Measurements from ENCODE around the gene UPF2.
"Not testable (repeated sequence)": the region's sequence is repeated elsewhere in the genome, so short reads cannot be mapped to it uniquely, and the experiment has no call there.

Gene UPF2

DNA sequence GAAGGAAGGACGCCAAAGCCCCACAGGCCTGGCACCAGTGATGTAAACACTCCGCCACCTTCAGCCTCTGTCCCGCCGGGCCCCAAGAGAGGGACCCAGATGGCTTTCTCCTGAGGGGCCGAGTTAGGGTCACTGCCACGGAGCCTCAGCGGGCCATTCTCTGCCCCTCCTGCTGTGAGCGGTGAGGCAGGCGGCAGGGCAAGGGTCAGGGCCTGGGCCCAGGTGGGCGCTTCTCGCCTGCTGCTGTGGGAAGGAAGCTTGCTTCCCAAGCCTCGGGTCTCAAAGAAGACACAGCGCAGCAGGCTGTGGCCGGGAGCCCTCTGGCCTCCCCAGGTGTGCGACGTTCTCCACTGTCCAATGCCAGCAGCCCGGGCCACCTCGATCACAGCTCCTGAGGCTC lies 134.7 kb downstream of the UPF2 start:
- no peak for DNase-seq (ENCODE audit: low read depth in 2 of 2)

DNA sequence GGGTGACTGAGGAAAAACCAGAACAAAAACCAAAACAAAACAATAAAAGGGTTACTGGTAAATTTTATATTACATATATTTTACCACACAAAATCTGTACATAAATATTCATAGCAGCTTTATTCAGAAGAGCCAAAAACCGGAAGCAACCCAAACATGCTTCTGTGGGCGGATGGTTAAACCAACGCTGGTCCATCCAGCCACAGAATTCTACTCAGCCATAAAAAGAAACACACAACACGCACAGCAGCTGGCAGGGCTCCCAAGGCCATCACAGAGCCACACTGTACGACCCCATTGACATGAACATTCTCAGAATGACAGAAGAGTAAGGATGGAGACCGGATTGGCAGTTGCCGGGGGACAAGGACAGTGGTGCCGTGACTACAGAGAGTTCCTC lies 135.9 kb downstream of the UPF2 start:
- DNase-seq (ENCODE audit: low read depth in 2 of 2): no peak

DNA sequence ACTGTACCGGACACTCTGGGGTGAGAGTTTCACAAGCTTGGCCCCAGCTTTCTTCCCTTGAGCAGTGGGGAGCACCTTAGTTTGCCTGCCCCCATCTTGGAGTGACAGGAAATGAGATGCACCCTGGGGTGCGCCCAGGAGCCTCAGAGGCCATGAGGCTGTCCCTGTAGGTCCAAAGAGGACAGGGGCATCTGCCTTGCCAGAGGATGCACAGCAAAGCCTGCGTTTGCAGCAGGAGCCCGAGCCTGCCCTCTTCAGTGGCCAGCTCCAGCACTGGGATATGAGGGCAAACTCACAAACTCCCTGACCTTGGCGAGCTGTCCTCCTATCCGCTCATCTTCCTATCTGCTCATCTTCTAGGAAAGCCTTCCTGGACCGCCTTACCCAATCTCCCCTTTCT lies 140.0 kb downstream of the UPF2 start:
- no peak for DNase-seq (ENCODE audit: low read depth in 2 of 2)

DNA sequence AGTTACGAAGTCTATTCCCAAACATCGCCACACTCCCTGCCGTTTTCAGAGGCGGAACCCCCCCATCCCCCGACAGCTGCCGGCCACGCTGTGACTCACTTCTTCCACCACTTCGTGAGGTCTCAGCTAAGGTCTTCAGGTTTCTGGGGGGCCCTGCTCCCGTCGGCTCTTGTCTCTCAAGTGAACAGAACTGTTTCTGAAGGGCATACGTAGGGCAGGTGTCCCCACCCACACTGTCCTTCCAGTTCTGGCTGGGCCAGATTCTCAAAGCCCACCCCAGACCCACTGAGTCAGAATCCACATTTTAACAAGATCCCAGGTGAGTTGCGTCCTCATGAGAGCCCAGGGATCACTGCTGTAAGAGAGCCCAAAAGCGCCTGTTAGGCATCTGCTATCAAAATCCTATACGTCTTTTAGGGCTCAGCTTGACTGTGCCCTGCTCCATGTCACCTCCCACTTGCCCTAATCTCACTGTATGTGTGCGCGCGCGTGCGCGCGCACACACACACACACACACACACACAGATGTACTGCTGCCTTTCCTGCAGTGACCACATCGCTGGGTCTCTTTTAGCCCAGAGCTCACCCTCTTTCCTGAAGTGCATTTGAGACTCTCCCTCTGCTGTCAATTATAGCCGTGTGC lies 140.7 kb downstream of the UPF2 start:
- no peak for DNase-seq (ENCODE audit: low read depth in 2 of 2)

DNA sequence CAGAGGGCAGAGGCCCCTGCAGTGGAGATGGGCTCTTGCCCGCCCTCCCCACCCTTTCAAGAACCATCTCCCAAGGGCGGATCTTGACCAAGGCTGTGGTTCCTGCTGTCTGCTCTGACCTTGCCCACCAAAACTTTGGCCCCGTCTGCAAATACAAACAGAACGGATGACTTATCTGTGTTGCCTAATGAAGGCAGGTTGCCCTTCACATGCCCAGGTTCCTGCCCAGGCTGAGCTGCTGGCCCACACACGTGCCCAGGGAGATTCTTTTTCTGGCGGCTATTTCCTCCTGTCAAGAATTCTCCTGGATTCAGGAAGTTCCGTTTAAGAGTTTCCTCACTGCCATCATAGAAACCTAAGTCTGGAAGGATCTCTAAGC lies 141.2 kb downstream of the UPF2 start:
- DNase-seq (ENCODE audit: low read depth in 2 of 2): no peak

DNA sequence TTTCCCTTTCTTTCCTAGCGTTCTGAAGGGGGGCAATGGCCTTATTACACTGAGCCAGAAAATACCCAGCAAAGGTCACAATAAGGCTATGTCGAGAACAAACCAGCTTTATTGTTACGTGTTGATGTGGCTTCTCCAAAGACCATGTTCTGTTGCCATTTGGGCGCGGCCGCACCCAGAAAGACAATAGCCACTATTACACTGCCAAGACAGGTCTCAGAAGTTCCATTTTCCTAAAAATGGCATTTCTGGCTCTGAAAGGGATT lies 141.6 kb downstream of the UPF2 start:
- DNase-seq (ENCODE audit: low read depth in 2 of 2): no peak

DNA sequence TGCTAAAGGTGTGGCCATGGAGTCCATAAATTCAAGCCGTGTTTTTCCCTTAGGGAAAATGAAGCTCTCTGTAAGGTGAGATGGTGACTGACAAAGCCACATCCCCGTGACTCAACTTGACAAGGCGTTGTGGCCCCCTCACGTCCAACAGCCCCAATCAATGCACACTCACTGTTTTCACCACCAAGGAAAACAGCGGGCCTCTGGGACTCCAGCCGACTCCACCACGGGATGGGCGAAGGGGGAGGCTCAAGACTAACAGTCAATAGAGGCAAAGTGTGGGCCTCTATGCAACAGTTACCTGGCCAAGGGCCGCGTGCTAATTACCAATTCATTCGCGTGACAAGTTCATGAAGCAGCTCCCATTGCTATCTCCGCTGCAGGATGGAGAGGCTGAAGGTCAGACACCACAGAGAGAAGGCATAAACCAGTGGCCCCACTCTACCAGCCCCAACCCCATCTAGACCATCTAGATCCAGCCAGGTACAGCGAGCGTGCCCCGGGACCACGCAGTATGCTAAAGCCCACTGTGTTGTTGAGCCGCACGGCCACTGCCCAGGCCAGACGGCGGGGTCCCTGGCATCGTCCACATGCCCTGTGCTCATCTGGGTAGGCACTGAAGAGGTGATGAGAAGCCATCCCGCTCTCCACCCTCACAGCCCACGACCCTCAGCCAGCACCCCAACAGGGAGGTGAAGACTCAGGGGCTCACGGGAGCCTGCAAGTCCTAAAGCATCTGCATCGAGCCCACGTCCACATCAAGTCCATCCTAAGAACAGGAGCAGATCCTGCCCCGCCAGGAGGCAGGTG lies 143.3 kb downstream of the UPF2 start:
- DNase-seq (ENCODE audit: low read depth in 2 of 2): no peak

DNA sequence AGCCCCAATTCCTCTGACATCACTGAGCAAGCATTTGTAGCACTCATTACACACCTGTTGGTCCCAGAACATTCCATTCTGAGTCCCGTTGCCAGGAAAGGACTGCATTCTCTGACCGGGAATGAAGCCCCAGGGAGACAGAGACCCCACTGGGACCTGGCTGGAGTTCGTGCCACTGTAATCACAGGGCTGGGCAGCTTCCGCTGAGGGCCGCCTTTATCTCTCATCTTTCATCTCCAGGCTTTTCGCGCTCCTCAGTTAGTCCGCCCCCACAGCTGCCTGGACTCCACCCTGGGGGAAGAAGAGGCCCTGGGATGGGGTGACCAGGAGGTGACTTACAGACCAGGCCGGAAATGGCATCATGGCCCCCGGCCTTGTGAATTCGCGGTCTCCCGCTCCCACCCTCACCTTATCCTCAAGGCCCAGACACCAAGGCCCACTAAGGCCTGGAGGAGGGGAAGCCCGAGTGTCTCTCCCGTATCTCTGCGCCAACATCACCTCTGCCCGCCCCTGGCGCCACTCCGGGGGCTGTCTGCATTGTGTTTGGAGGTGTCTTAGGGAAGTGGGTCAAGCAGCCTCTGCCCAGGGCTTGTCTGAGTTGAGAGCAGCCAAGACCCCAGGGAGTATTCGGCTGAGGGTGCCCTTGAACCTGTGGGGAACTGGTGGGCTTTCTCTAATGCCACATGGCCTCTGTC lies 144.1 kb downstream of the UPF2 start:
- no peak for DNase-seq (ENCODE audit: low read depth in 2 of 2)

DNA sequence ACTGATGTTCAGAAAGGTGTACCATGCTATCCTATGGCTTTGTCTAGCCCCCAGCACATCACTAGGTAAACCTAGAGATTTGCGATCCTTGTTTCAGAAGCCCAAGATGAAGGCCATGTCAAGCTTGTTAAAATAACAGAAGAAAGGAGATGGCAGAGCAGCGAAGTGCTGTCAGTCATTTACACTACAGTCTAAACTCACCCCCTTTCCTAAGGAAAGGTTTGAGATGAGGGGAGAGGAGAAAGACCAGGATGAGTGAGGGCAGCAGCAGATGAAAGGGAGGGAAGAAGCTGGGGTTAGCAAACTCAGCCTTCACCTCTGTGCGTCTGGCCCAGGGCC lies 144.6 kb downstream of the UPF2 start:
- no peak for DNase-seq (ENCODE audit: low read depth in 2 of 2)

DNA sequence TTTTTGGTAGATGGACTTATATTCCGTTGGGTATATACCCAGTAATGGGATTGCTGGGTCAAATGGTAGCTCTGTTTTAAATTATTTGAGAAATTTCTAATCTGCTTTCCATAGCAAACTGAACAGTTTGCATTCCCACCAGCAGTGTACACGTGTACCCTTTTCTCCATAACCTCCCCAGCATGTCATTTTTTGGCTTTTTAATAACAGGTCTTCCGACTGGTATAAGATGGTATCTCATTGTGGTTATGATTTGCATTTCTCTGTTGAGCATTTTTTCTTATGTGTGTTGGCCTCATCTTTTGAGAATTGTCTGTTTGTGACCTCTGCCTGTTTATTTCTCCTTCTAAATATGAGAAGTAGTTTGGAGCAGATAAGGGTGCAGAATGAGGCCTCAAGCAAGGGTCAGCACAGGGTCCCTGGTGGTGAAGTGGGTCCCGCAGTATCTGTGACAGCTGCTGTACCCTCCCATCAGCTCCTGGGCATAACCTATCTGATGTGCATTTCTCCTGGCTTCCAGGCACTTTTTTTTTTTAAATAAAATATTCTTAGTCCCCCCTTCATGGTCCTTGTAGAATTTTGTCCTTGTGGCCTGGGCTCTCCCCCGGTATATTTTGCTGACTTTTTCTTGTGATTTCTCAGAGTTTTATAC lies 145.9 kb downstream of the UPF2 start:
- no peak for DNase-seq (ENCODE audit: low read depth in 2 of 2)

DNA sequence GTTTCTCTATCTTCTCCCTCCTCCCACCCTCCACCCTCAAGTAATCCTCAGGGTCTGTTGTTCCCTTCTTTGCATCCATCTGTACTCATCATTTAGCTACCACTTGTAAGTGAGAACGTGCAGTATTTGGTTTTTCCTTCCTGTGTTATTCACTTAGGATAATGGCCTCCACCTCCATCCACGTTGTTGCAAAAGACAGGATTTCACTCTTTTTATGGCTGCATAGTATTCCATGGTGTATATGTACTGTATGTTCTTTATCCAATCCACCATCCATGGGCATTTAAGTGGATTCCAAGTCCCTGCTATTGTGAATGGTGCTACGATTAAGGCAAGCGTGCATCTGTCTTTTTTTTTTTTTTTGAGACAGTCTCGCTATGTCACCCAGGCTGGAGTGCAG lies 147.0 kb downstream of the UPF2 start:
- DNase-seq (ENCODE audit: low read depth in 2 of 2): no peak

DNA sequence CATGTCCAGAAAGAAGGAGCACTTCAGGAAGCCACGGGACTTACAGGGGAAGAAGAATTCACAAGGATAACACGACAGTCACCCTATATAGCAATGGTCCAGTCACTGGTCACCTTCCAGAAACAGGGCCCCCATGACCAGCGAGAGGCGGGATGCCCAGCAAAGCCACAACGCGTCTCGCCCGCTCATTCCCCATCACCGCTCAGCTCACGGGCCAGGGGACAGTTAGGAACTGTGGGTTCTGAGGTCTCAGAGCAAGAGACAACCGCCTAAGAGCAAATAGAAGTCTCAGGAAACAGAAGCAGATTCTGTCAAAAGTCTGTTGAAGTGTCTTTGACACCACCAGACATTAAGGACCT lies 147.5 kb downstream of the UPF2 start:
- no peak for DNase-seq (ENCODE audit: low read depth in 2 of 2)

DNA sequence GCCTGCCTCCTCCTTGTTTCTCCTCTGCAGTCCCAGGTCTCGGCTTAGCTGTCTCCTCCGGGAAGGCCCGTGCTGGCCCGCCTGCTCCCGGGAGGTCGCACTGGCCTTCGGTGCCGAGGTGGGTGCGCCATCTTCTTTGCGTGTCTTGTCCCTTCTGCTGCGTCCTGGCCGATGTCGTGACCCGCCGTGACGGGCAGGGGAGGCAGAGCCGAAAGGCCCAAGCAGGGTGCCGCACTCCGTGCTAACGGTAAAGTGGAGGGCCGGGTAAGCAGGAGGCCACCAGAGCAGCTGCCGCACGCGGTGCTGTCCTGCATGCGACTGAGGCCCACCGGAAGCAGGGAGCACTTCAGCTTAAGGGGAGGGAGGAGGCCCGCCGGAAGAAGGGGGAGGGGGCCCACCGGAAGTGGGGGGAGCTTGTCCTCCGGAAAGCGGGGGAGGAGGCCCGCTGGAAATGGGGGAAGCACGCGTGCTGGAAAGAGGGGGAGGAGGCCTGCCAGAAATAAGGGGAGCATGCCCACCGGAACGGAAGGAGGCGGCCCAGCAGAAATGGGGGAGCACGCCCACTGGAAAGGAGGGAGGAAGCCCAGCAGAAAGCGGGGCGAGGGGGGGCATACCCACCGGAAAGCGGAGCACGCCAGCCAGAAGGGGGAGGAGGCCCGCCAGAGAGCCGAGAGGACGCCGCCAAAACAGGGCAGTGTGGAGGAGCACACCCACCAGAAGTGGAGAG lies 148.1 kb downstream of the UPF2 start:
- no peak for DNase-seq (ENCODE audit: low read depth in 2 of 2)

DNA sequence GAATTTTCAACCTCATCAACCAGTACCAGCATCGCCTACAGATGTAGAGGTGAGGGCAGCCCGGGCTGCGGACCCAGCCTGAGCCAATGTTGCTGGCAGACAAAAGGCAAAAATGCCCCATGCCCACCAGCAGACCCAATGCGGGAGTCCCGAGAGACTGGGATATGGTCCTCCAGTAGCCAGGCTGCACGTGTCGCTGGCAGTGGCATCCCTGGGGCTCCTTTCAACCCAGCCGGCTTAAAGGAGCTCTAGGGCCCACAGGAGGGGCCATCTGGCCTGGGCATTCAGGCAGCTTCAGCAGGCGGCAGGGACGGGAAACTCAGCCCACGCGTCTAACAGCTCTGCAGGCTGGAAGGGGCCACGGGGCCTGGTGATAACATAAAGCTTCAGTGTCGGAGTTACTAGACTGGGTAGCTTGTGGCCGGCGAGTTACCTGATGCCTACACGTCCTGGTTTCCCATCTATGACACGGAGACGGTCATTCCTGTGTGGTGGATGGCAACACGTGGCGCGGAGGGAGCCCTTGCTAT lies 148.8 kb downstream of the UPF2 start:
- no peak for DNase-seq (ENCODE audit: low read depth in 2 of 2)

DNA sequence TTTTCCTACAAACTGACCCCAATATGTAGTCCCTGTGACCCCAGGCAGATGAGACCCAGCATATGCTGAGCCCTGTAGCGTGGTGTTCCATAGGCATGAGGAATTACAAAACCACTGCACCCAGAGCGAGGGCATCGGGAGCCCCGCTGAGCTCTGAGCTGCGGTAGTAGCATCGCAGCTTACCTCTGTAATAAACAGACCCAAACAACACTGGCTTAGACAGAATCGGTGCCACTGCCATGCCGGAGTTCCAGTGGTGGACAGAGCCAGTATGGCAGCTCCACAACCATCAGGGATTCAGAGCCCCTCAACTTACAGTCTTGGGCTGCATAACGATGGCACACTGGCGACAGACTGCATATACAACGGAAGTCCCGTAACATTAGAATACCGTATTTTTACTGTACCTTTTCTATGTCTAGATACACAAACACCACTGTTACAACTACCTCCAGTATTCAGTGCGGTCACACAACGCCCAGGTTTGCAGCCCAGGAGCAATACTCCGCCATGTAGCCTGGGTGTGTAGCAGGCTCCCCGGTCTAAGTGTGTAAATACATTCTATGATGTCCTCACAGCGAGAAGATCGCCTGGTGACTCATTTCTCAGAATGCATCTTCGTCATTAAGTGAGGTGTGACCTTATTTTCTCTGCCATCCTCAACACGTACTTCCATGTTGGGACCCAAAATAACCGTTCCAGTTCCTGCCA lies 150.7 kb downstream of the UPF2 start:
- no peak for DNase-seq (ENCODE audit: low read depth in 2 of 2)

DNA sequence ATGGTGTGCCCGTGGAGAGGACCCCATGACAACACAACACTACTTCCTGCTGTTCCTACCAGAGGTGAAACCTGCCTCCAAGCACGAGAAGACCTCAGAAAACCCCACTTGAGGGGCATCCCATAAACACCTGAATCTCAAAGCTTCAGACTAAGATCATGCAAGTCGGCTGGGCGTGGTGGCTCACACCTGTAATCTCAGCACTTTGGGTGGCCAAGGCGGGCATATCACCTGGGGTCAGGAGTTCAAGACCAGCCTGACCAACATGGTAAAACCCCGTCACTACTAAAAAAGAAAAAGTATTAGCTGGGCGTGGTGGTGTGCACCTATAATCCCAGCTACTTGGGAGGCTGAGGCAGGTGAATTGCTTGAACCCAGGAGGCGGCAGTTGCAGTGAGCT lies 153.3 kb downstream of the UPF2 start:
- not testable (repeated sequence) for DNase-seq (ENCODE audit: low read depth in 2 of 2)

DNA sequence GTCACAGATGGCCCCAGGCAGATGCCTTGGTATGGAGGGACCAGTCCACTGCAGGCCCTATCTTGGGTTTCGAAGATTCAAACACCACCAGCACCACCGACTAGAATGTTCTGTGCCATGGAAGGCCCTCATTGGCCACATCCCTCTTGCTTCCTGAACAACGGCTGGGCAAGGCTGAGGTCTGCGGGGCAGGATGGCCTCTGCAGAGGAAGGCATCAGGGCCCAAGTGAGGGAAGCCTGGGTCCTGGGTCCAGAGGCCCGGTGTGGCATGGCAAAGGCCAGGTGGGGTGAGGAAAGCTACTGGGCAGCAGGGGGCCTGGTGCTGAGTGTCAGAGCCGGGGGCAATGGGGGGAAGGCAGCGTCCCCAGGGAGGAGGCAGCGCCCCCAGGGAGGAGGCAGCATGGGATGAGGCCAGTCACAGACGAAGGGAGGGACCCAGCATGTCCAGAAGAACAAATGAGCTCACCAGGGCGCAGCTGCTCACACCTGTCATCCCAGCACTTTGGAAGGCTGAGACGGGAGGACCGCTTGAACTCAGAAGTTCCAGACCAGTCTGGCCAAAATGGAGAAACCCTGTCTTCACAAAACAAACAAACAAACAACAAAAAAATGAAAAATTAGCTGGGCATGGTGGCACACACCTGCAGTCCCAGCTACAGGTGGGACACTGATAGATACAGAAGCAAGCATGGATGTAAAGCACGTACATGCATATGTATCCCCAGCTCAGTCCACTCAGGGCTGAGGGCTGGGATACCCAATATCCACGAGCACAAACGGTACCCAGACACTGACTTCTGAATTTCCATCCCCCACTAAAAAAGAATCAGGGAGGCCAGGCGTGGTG lies 155.0 kb downstream of the UPF2 start:
- DNase-seq (ENCODE audit: low read depth in 2 of 2): no peak

DNA sequence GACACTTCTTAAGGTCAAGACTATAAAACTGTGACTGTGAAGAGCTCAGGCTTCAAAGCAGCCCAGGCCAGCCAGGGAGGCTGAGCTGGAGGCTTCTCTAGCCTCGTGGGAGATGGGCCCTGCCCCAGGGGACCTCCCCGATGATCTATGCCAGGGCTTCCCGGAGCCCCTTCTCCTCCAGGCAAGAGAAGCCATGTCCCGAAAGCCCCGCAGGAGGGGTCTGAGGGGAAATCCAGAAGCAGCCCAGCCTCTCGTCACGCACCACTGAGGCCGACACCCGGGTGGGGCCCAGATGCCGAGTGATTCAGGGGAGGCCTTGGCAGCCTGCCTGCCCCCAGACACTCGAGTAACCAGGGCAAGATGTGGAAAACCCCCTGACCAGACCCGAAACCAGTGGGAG lies 155.8 kb downstream of the UPF2 start:
- no peak for DNase-seq (ENCODE audit: low read depth in 2 of 2)

DNA sequence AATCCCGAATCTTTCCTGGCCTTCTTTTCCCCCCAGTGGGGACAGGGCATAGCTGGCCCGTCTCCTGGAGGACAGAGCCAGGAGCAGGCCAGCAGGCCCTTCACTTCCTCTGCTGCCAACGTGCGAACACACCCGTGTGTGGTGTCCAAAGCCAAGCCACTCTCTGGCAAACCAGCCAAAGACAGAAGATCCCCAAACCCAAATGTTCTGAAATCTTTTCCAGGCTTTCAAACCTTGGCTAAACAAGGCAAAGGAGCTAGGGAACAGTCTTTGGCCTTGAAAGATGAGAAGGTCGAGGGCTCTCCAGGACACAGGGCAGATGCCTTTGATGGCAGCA lies 156.5 kb downstream of the UPF2 start:
- no peak for DNase-seq (ENCODE audit: low read depth in 2 of 2)

DNA sequence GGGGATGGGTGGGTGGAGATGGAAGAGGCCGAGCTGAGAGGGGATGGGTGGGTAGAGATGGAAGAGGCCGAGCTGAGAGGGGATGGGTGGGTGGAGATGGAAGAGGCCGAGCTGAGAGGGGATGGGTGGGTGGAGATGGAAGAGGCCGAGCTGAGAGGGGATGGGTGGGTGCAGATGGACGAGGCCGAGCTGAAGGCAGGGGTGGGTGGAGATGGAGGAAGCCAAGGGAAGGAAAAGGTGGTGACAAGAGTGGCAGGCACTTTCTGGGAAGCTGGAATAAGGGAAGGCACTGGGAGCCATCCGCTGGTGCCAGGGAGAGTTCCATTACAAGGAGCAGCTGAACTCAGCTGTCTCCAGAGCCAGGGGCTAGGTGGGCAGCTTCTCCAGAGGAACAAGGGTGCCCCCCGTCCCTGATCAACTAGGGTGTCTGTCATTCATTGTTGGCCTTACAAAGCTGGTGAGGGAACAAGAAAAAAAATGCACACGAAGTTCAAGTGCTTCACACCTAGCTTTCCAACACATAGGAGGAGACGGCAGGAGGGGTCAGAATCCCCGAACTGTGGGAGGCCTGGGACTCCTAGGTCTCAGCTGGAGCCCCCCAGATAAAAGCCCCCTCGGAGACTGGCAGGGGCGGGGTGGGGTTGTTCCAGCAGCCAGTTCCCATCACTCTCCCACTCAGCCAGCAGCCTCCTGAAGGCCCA lies 157.0 kb downstream of the UPF2 start:
- no peak for DNase-seq (ENCODE audit: low read depth in 2 of 2)

Data from stimulated activated CD4-positive, alpha-beta T cell treated with anti-CD3 and anti-CD28 coated beads, Interleukin-1b, Interleukin-23, amount 100 ng/mL, for 1 hour (primary cell).